ENCODE measurements around the gene ANKRD13A. TPM values are rescaled to one million over a fixed set of nuclear protein-coding genes. Genes with fewer than 3 reads are reported as not detected.

ANKRD13A gene
- total and polyA plus RNA-seq, 2 experiments from 2014 or later, result 5.7 to 25.6 TPM

DNA sequence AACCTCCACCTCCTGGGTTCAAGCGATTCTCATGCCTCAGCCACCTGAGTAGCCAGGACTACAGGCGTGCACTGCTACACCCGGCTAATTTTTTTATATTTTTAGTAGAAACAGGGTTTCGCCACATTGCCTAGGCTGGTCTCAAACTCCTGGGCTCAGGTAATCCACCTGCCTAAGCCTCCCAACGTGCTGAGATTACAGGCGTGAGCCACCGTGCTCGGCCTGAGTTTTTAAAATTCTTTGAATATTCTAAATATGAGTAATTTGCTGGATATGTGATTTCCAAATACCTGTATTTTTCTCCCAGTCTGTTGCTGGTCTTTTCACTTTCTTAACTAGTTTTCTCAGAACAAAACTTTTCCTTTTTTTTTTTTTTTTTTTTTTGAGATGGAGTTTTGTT is 30.4 kb upstream of the ANKRD13A start:
- Mint-ChIP-seq H3K4me1 (peaks cover 4% of the 10 kb centered on the region; the same call in 2 of the 3 replicates), H3K36me3 (ENCODE audit: low read depth) (peaks cover 10% of the 10 kb centered on the region), H3K27ac (no peak overlapping the region), H3K9me3 (no peaks in the 10 kb centered on the region), H3K27me3 (ENCODE audit: insufficient read depth, low read depth, poor library complexity) (no peaks in the 10 kb centered on the region), H3K4me3 (no peak overlapping the region)
- Histone ChIP-seq H2AFZ (no peak overlapping the region), H4K20me1 (replicated peaks; ENCODE audit: insufficient read depth) (no peaks in the 10 kb centered on the region), H3K4me3 (no peak overlapping the region), H3K27me3 (ENCODE audit: insufficient read depth) (no peaks in the 10 kb centered on the region), H3F3A (replicated peaks; ENCODE audit: low read depth) (no peaks in the 10 kb centered on the region), H3K27ac (ENCODE audit: low read depth) (no peak overlapping the region), H3K9me2 (ENCODE audit: insufficient read depth) (no peaks in the 10 kb centered on the region), H3K4me2 (no peak overlapping the region), H3K36me3 (ENCODE audit: insufficient read depth) (no peaks in the 10 kb centered on the region), H3K79me2 (replicated peaks; ENCODE audit: insufficient read depth) (no peaks in the 10 kb centered on the region), H3K4me1 (ENCODE audit: insufficient read depth) (no peaks in the 10 kb centered on the region)
- ATAC-seq, result no peak
- TF ChIP-seq, protein P1, sequence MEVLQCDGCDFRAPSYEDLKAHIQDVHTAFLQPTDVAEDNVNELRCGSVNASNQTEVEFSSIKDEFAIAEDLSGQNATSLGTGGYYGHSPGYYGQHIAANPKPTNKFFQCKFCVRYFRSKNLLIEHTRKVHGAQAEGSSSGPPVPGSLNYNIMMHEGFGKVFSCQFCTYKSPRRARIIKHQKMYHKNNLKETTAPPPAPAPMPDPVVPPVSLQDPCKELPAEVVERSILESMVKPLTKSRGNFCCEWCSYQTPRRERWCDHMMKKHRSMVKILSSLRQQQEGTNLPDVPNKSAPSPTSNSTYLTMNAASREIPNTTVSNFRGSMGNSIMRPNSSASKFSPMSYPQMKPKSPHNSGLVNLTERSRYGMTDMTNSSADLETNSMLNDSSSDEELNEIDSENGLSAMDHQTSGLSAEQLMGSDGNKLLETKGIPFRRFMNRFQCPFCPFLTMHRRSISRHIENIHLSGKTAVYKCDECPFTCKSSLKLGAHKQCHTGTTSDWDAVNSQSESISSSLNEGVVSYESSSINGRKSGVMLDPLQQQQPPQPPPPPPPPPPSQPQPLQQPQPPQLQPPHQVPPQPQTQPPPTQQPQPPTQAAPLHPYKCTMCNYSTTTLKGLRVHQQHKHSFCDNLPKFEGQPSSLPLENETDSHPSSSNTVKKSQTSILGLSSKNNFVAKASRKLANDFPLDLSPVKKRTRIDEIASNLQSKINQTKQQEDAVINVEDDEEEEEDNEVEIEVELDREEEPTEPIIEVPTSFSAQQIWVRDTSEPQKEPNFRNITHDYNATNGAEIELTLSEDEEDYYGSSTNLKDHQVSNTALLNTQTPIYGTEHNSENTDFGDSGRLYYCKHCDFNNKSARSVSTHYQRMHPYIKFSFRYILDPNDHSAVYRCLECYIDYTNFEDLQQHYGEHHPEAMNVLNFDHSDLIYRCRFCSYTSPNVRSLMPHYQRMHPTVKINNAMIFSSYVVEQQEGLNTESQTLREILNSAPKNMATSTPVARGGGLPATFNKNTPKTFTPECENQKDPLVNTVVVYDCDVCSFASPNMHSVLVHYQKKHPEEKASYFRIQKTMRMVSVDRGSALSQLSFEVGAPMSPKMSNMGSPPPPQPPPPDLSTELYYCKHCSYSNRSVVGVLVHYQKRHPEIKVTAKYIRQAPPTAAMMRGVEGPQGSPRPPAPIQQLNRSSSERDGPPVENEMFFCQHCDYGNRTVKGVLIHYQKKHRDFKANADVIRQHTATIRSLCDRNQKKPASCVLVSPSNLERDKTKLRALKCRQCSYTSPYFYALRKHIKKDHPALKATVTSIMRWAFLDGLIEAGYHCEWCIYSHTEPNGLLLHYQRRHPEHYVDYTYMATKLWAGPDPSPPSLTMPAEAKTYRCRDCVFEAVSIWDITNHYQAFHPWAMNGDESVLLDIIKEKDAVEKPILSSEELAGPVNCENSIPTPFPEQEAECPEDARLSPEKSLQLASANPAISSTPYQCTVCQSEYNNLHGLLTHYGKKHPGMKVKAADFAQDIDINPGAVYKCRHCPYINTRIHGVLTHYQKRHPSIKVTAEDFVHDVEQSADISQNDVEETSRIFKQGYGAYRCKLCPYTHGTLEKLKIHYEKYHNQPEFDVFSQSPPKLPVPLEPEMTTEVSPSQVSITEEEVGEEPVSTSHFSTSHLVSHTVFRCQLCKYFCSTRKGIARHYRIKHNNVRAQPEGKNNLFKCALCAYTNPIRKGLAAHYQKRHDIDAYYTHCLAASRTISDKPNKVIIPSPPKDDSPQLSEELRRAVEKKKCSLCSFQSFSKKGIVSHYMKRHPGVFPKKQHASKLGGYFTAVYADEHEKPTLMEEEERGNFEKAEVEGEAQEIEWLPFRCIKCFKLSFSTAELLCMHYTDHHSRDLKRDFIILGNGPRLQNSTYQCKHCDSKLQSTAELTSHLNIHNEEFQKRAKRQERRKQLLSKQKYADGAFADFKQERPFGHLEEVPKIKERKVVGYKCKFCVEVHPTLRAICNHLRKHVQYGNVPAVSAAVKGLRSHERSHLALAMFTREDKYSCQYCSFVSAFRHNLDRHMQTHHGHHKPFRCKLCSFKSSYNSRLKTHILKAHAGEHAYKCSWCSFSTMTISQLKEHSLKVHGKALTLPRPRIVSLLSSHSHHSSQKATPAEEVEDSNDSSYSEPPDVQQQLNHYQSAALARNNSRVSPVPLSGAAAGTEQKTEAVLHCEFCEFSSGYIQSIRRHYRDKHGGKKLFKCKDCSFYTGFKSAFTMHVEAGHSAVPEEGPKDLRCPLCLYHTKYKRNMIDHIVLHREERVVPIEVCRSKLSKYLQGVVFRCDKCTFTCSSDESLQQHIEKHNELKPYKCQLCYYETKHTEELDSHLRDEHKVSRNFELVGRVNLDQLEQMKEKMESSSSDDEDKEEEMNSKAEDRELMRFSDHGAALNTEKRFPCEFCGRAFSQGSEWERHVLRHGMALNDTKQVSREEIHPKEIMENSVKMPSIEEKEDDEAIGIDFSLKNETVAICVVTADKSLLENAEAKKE (CRISPR knock-in tag; IDR thresholded peaks at IDR 0.05), result no peak
- TF ChIP-seq ZNF114 (CRISPR knock-in tag; IDR thresholded peaks at IDR 0.05) (no peak), STAT1 (IDR thresholded peaks at IDR 0.05; ENCODE audit: unreplicated experiment) (no peak), POLR2AphosphoS5 (IDR thresholded peaks at IDR 0.05; ENCODE audit: low read depth) (no peak), ZNF331 (CRISPR knock-in tag; IDR thresholded peaks at IDR 0.05; ENCODE audit: low read depth) (no peak), JUNB (IDR thresholded peaks at IDR 0.05; ENCODE audit: unreplicated experiment) (no peak), EZH2 (IDR thresholded peaks at IDR 0.05; ENCODE audit: low read depth, unreplicated experiment) (no peak)
- TF ChIP-seq, protein P2, sequence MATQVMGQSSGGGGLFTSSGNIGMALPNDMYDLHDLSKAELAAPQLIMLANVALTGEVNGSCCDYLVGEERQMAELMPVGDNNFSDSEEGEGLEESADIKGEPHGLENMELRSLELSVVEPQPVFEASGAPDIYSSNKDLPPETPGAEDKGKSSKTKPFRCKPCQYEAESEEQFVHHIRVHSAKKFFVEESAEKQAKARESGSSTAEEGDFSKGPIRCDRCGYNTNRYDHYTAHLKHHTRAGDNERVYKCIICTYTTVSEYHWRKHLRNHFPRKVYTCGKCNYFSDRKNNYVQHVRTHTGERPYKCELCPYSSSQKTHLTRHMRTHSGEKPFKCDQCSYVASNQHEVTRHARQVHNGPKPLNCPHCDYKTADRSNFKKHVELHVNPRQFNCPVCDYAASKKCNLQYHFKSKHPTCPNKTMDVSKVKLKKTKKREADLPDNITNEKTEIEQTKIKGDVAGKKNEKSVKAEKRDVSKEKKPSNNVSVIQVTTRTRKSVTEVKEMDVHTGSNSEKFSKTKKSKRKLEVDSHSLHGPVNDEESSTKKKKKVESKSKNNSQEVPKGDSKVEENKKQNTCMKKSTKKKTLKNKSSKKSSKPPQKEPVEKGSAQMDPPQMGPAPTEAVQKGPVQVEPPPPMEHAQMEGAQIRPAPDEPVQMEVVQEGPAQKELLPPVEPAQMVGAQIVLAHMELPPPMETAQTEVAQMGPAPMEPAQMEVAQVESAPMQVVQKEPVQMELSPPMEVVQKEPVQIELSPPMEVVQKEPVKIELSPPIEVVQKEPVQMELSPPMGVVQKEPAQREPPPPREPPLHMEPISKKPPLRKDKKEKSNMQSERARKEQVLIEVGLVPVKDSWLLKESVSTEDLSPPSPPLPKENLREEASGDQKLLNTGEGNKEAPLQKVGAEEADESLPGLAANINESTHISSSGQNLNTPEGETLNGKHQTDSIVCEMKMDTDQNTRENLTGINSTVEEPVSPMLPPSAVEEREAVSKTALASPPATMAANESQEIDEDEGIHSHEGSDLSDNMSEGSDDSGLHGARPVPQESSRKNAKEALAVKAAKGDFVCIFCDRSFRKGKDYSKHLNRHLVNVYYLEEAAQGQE (IDR thresholded peaks at IDR 0.05; ENCODE audit: unreplicated experiment), result no peak
- TF ChIP-seq, protein P3, sequence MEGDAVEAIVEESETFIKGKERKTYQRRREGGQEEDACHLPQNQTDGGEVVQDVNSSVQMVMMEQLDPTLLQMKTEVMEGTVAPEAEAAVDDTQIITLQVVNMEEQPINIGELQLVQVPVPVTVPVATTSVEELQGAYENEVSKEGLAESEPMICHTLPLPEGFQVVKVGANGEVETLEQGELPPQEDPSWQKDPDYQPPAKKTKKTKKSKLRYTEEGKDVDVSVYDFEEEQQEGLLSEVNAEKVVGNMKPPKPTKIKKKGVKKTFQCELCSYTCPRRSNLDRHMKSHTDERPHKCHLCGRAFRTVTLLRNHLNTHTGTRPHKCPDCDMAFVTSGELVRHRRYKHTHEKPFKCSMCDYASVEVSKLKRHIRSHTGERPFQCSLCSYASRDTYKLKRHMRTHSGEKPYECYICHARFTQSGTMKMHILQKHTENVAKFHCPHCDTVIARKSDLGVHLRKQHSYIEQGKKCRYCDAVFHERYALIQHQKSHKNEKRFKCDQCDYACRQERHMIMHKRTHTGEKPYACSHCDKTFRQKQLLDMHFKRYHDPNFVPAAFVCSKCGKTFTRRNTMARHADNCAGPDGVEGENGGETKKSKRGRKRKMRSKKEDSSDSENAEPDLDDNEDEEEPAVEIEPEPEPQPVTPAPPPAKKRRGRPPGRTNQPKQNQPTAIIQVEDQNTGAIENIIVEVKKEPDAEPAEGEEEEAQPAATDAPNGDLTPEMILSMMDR (conservative IDR thresholded peaks at IDR 0.05; ENCODE audit: low read depth in 2 of 2), result no peak
- TF ChIP-seq, protein P4, sequence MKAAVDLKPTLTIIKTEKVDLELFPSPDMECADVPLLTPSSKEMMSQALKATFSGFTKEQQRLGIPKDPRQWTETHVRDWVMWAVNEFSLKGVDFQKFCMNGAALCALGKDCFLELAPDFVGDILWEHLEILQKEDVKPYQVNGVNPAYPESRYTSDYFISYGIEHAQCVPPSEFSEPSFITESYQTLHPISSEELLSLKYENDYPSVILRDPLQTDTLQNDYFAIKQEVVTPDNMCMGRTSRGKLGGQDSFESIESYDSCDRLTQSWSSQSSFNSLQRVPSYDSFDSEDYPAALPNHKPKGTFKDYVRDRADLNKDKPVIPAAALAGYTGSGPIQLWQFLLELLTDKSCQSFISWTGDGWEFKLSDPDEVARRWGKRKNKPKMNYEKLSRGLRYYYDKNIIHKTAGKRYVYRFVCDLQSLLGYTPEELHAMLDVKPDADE (IDR thresholded peaks at IDR 0.05), result no peak
- DNase-seq (ENCODE audit: low spot score), result no peak

Data from GM23338 (cell line).